D341Med (cell line): ENCODE measurements around the gene ERMARD.

Experiments used
- DNase-seq: peaks from one replicate; pipeline ENCODE4 v3.0.0; 2012; ENCODE audit warnings: low spot score

The ERMARD gene

DNA sequence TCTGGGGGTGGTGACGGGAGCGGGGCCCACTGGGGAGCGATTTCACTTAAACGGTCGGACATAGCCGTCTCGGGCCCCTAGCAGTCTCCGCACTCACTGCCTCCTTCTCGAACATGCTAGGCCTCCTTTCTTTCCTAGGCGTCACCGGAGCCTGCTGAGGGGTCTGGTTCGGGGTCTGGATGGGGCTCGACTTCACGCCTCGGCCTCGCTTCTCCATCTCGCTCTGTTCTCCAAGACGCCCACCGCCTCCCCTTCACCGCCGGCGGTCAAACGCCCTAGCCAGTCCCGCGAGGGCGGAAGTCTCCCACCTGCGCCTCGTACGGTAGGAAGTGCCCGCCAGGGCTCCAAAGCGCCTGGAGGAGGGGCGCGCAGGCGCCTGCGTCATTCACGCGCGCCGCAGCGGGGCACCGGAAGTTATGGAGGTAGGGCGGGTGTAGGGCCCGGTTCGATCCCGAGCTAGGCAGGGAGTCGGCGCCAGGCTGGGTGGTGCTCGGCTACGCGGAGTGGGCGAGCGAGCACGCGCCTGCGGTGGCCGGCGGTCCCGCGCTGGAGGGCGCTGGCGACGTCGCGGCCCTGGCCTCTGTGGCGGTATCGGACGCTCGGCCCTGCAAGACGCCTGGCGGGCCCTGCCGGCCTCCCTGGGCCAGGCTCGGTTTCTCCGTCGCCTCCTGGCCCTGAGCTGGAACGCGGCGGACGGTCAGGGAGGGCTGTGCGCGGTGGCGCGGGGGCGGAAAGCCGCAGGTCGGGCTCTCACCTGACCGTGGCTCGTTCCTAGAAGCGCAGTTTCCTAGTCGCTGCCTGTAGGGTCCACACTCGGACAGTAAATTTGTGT, at the start of gene ERMARD, which contains the start of gene DYNLT2:
ERMARD (plus strand) TSS at position 381 of the 832 bp plus-strand sequence; CDS start at position 417, 36 bp downstream.
DYNLT2 (minus strand) TSS at position 331 of the 832 bp plus-strand sequence; CDS start at position 217, 114 bp downstream.
- DNase-seq = peak; percentile 95

DNA sequence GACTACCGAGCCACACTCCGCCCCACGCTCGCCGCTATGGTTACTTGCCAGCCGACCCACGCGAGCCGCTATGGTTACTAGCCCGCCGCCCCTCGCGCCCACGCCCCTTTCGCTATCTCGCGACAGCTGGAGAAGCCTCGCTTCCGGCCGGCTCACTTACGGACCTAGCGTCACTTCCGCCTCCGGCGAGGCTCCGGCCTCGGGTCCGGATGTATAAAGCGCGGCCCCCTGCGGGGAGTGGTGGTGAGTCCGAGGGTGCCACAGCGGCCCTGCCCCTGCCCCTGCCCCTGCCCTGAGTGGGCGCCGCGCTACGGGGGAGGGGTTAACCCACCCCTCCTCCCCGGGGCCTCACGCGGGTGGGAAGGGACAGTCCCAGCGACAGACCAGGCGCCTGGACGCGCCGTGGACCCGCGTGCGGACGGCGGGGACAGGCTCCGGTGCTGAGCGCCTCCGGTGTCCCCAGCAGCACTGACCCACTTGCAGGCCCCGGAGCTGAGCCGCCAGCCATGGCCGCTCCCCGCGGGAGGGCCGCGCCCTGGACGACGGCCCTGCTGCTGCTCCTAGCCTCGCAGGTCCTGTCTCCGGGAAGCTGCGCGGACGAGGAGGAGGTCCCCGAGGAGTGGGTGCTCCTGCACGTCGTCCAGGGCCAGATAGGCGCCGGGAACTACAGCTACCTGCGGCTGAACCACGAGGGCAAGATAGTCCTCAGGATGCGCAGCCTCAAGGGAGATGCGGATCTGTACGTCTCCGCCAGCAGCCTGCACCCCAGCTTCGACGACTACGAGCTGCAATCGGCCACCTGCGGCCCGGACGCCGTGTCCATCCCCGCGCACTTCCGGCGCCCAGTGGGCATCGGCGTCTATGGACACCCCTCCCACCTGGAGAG, 49.2 kb upstream of the ERMARD start, which contains the start of the genes C6orf120 and WDR27:
C6orf120 (plus strand) TSS at position 173 of the 886 bp plus-strand sequence; CDS start at position 507, 334 bp downstream.
WDR27 (minus strand) TSS at position 76 of the 886 bp plus-strand sequence. CDS start 13,024 bp downstream, outside the sequence.
- peak; percentile 96 for DNase-seq

DNA sequence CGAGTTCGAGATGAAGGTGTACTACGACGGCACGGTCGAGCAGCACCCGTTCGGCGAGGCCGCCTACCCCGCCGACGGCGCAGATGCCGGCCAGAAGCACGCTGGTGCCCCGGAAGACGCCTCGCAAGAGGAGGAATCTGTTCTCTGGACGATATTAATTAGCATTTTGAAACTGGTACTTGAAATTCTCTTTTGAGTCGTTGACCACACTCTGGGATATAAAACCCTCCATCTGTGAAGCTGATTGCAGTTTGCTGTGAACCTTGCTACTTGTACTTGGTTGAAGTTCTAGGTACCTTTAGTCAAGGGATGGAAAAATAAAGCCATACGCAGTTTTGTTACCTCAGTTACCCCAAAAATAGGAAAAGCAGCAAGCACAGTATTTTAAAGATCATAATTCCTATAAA, 48.6 kb upstream of the ERMARD start:
- DNase-seq = no peak

DNA sequence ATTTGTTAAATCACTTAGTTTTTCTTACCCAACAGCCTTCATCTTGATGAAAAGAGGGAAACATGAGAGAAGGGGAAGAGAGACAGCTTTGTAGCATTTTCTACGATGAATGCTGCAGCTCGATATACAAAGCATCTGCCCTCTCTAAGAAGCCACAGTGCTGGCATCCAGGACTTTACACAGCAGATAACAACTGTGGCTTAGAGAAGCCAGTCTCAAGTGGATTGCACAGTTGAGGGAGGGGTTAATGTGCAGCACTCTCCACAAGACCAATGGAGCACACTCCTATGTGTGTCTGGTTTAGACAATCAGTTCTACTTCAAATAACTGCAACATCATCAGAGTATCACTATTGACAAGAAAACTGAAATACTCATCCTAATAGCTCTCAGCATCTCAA, 43.6 kb upstream of the ERMARD start:
- no peak for DNase-seq

DNA sequence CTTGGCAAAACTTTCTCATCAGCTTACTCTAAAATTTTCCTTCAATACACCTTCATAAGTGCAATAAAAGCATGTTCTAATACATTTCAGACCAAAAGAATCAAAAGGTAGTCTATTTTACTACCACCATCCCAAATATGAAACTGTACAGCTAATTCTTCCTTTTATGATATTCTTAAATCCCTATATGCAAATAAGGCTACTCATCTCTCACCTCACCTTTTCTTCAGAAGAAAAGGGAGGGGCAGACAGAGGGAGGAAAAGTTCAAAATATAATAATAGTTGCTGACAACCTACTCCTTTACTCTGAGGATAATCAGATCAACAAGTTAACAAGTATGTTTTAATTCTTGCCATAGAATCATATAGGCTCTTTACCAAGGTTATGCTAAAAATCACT, 42.1 kb upstream of the ERMARD start:
- no peak for DNase-seq

DNA sequence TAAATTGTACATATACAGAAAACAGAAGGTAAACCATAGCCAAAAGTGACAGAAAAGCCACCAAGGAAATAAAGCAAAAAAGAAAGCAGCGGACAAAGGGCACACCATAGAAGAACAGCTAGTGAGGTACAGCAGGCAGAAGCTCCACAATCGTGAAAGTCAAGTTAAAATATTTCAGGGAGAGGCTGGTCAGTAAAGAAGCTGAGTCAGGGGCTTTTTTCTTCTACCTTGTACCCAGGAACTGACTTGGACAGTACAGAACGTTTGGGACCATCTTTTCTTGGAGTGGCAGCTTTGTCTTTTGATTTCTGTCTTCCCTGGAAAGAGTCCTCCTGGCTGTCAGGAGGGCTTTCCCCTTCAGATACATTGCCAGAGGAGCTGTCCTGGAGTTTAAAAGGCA, 41.4 kb upstream of the ERMARD start:
- no peak for DNase-seq

DNA sequence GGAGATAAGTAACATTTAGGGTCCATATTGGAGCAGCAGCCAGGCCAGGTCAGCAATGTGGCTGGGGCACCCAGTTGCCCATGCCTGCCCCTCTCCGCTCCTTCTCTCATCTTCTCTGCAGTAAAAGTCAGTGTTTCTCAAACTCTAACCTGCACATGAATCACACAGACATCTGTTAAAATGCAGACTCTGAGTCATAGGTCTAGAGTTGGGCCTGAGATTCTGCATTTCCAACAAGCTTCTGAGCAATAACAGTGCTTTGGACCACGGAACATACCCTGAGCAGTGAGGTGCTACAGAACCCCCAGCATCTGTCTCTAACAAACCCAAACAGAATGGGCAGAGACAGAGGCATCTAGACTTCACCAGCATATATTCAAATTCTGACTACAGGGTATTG, 37.2 kb upstream of the ERMARD start:
- DNase-seq = no peak

DNA sequence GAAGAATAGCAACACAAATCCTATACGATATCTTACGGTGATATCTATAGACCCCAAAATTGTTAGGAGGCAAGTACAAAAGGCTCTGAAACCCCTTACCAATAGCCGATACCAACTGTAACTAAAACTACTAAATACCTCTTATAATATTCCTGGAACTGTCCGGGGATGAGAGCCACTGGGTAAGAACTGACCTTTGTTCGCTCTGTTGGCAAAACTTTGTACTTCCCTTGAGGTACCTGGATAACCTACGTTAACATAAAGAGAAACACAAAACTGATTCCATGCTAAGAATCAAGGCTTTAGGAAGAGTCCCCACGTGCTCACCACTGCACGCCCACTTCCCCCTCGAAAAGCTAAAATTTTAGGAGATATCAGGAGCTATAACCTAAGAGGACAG, 36.8 kb upstream of the ERMARD start:
- no peak for DNase-seq

DNA sequence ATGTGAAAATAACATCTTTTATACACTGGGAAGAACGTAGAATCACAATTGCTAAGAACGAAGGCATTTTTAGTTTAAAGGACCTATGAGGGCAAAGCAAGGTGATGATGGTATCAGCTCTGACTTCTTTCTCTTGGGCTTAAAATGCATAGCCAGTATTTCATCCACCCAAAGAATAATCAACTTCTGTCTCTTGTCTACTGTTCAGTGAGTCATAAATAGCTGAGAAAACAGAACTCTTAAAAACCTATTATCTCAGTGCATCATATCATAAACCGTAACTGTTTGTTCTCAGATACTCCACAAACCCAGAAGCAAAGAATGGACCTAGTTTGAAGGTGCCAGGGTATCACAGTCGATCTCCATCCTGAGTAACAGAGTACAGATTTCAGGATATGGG, 32.3 kb upstream of the ERMARD start:
- no peak for DNase-seq

DNA sequence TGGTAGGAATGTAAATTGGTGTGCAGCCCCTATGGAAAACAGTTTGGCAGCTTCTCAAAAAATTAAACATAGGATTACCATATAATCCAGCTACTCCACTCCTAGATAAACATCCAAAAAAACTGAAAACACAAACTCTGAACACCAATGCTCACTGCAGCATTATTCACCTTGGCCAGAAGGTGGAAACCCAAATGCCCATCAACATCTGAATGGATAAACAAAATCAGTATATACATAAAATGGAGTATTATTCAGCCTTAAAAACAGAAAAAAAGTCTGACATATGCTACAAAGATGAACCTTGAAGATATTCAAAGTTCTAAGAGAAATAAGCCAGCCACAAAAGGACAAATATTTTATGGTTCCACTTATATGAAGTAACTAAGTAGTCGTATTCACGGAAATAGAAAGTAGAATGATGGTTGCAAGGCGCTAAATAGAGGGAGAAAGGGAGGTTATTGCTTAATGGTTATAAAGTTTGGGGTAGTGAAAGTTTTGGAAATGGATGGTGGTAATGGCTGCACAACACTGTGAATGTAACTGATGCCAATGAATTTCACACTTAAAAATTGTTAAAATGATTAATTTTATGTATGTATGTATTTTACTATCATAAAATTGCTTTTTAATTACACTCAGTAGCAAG, 31.1 kb upstream of the ERMARD start:
- no peak for DNase-seq

DNA sequence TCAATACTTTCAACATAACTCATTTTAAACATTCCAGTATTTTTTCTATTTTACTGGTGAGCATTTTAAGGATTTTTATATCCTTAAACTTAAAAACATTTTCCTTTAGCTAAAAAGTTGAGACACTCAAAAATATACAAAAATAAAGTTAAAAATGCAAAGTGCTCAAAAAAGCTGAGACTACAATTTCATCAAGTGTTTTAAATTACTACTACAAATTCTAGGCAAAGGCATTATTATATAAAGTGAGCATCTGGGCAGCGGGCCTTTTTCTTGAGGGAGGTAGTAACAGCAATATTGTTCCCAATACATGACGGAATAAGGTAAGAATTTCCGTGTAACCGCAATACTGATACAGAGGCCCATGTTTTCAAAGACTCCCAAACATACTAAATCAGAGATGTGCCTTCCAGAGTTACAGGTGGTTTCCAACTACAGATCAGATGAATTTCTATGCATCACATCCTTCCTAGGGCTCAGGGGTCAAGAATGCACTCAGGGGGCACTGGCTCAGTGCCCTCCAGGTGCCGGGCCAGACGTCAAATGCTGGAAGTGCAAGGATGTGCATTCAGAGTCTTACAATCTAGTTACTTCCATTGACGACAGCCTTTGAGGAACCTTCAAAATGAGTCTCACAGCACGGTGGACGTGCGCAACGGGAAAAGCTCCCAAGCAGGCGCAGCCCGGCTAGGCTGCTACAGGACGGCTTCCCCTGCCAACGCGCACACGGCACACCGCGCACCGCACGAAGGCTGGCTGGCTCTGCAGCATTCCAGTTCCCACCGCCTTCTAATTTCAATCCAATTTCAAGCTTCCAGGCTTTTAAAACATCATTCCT, 28.8 kb upstream of the ERMARD start:
- peak; percentile 65 for DNase-seq

DNA sequence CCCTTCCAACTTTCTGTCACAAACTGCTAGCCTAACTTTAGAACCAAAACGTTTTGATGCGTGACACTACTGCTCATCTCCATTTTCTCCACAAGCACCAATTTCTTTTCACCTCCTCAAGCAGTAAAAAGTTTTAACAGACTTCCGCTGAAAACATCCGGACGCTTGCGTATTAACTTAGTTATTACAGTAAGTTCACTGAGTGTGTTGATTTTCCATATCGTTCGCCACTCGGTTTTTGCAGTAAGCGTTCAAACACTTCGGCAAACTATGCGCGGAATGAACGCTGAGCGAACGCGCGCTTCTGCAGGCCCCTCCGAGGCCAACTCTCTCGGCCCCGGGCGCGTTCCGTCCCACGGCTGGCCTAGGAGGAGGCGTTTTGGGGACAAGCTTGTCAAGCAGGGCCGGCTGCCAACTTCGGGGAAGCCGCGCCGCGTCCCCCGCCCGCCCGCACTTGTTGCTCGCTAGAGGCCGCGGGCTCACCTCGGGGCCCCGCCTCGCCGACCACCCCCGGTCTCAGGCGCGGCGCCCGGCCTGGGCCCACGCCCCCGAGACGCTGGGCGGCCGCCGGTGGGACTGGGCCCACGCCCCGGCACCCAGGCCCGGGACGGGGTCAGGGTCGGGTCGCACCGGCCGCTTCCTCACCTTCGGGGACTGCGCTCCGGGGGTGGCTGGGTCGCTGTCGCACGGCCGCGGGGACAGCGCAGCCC, 28.1 kb upstream of the ERMARD start:
- DNase-seq = peak; percentile 85

DNA sequence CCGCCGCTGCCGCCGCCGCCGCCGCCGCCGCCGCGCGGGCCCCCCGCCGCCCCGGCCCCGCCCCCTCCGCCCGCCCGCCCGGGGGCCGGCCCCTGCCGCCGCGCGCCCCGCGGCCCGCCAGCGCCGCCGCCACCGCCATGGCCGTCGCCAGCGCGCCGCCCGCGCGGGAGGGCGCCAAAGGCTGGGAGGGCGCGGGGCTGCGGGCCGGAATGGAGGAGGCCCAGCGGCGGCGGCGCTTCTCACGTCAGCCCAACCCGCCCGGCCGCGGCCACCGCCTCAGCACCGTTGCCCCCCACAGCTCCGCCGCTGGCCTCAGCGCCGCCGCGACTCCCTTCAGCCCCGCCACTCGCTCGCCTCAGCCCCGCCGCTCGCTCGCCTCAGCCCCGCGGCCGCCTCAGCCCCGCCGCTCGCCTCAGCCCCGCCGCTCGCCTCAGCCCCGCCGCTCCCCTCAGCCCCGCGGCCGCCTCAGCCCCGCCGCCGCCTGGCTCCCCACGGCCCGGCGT, 27.4 kb upstream of the ERMARD start:
- peak; percentile 84 for DNase-seq

DNA sequence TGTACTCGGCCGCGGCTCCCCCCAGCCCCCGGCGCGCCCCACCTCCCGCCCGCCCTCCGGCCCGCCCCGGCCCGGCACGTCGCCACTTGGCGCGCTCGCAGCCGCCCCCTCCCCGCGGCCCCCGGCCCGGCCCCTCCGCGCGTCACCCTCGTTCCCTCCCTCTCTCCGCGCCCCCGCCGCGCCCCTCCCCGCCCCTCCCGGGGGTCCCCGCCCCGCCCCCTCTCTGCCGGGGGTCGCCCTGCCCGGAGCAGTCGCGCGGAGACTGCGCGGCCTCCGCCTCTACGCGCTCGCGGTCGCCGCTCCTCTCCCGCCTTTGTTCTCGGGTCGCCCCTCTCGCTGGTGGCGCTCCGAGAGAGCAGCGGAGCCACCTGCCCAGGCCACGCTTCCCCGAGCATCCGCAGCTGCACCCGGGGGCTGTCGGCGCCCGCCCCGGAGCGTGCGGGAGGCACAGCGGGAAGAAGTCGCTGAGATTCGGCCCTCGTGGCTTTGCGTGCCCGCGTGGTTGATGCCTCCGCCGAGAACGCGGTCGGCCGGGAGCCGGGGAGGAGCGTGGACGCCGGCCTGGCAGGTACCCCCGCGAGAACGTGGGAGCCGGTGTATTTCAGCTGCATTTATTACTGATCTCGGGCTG, 26.8 kb upstream of the ERMARD start, which contains the start of gene PHF10:
PHF10 (minus strand) TSS at position 7 of the 631 bp plus-strand sequence. CDS start 569 bp downstream, outside the sequence.
- peak; percentile 94 for DNase-seq

DNA sequence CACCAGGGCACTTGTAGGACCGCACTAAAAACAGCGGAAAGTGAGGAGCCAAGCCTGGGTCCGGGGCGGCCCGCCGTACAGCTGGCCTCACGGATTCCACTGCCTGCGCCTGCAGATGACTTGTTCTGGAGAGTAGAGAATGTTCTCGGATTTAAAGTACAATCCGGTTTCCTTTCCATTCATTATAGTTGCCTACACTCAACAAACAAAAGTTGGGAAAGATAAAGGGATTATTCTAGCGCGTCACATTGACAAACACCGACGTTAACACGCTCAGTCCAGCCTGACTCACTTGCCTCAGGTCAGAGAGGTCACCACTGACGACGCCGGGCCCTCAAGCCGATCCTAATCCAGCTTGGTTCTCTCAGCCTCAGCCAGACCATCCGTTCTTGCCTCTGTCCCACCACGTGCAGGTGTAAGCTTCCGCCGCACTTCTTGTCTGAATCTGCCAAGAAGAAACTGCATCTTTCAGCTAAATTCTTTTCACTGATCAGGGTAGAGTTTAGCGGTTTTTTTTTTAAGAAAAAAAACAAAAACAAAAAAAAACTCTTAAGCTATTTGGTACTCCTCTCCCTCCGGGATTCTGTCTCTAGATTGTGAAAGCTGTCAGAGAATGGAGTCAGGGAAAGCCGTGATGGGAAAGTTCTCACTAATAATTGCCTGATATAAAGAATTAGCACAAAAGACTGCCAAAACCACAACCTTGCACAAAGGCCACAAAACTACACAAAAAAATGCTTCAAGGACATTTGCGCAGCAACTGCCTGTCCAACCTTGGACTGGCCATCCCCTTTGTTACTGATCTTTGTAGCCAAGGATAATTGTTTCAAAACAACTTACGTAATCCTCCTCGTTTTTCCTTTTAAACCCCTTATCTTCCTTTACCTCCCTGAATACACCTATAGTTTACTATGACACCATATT, 26.0 kb upstream of the ERMARD start:
- DNase-seq = peak; percentile 43

DNA sequence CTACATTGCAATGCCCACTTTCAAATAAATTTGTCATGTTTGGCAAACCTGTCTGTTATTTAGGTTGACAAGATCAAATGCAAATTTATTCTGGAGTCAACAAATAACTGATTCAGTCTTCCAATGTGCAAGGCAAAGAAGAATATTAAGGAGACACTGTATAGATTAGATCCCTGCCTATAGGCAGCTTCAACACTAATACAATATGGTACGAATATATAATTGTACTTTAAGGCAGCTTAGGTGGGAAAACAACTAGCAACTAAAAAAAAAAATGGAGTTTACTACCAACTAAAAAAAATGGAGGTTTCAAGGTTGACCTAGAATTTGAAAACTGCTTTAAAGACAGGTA, 25.4 kb upstream of the ERMARD start:
- DNase-seq = no peak

DNA sequence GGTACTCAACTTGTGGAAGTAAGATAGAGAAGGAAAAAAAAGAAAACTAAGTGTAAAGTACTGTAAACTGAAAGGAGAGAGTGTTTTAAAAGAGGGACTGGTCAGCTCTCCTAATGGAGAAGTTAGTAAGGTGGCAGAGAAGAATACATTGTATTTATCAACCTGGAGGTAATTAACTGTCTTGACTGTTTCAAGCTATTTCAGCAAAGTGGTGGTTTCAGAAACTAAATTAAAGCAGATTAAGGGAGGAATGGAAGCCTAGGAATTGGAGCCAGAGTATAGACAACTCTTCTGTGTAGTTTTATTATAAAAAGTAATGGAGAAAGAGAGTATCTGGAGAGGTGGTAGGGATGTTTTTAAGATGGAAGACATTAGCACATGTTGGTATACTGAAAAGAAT, 24.5 kb upstream of the ERMARD start:
- DNase-seq = no peak

DNA sequence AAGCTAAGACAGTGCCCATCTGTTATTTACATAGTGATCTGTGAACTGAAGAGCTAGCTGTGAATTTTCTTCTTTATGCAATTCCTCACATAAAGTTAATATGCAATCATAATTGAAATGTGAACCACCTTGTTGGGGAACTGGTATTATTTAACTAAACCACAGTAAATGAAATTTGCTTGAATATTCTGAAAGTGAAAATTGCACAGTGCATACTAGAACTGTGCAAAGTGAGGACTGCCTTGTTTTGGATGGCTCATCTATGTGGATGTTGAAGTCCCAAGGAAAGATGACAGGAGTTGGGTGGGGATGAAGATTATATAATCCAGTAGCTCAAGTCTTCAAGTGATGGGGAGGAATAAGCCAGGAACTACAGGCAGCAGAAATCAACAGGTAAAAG, 21.5 kb upstream of the ERMARD start:
- no peak for DNase-seq
